HG03378 (cell line): ENCODE data around the gene MRPL14.

Experiments used
- ATAC-seq: cut with Tn5 transposase; IDR thresholded peaks from one replicate; pipeline ENCODE4 v1.9.1; 2021; ENCODE audit warnings: mild to moderate bottlenecking, moderate library complexity; ENCODE audit not compliant: unreplicated experiment

The MRPL14 gene

DNA sequence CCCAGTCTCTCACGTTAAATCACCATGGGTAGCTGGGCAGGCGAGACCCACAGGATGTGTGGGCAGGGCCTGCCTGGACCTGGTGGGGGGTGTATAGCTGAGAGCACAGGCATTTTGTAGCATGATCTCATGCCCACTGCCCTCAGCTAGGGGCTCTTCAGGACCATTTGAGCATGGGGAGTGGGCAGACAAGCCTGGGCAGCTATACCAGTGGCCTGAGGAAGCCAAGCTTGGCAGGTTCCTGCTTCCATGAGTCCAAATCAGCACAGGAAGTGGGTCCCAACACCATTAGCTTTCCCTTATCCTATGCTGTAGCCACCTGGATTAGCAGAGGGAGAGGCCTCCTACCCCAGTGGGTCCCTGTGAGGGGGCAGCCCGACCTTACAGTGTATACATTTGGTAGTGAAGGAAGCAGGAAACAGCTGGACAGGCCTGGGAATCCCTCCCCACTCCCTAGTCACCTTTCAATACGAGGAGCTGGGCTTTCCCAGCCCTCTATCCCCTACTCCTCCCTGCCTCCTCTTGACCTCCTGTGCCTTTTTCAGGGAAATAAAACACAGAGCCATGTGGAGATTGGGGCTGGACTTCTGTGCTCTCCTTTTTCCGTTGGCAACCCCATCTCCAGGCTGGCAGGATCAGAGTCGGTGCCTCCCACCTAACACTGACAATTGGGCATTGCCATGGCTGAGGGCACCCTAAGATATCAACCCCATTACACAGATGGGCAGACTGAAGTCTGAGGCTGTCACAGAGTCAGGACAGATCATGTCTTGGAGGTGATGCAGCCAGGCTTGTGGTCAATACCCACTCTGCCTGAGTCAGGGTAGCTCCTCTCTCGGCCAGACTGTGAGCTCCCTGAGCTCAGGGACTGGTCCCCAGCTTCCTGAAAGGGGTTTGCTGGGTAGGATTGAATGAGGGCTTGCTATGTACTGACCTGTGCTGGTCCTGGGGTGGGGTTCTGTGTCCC, 59.8 kb downstream of the MRPL14 start:
- ATAC-seq, result no peak

DNA sequence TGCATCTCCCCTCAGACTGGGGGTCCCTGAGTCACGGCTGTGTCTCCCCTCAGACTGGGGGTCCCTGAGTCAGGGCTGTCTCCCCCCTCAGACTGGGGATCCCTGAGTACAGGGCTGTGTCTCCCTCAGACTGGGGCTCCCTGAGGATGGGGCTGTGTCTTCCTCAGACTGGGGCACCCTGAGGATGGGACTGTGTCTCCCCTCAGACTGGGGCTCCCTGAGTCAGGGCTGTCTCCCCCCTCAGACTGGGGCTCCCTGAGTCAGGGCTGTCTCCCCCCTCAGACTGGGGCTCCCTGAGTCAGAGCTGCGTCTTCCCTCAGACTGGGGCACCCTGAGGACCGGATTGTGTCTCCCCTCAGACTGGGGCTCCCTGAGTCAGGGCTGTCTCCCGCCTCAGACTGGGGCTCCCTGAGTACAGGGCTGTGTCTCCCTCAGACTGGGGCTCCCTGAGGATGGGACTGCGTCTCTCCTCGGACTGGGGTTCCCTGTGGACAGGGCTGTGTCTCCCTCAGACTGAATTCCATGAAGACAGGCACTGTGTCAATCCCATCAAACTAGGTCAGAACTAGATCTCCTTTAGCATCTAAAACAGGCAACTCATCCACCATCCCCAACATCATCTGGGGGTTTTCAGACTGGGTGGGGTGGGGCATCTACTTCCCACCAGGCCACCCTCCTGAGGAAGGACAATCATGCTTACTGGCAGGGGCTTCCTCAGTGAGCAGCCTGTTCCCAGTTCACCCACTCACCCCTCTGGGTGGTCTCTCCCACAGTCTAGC, 60.7 kb downstream of the MRPL14 start:
- no peak for ATAC-seq

GRCh38 chr6:44065443-44066140, 61.7 kb downstream of the MRPL14 start:
- ATAC-seq, result no peak

- no peak for ATAC-seq
Observed at GRCh38 chr6:44064948-44065272, 62.3 kb downstream of the MRPL14 start.

DNA sequence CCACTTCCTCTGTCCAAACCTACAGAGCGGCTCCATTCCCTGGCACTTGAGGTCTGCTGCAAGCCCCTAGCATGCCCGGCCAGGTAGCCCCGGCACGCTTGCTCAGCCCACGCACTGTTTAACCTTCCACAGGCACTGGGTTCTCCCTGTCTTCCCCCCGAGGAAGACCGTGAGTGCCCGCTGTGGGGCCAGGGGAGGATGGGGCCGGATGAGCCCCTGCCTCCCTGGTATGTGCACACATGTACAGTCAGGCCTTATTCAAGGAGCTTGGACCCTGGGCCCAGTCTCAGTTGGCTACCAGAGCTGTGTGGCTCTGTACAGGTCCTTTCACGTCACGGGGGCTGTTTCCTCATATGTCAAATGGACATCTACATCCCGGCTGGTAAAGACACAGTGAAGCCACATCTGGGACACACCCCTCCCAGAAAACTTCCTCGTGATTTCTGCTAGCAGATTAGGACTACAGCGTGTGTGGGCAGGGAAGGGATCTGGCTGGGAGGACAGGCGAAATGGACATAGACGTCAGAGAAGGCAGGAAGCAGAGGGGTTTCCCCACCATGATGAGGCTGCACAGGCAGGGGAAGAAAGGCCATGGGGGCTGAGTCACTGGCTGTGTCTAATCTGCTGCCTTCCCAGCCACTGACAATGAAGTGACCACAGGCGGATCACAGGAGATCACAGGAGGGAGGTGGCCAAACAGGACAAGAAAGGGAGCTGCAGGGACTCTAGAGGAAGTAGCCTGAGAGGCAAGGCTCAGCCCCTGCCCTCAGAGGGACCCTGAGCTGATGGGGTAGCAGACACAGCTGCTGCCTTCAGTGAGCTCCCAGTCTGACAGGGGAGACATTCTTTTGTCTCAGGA, 62.9 kb downstream of the MRPL14 start:
- ATAC-seq, result no peak

DNA sequence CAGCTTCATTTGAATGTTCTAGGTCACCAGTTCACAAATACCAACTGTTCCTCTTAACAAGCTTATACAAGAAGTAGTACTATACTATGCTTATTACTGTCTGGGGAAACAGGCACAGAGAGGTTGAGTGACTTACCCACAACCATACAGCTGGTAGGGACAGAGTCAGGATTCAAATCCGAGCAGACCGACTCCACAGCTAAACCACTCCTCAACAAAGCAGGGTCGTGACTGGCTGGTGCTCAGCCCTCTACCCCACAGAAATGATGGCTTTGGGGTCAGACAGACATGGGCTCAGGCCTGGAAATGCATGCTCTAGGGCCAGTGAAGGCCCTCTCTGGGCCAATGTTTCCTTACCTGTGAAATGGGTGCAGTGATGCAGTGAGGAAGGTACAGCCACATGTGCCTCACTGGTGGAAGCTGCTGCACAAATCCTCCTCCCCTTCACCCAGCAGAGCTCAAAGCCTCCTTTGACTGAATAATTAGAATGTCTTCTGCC, 63.6 kb downstream of the MRPL14 start:
- ATAC-seq, result no peak
